ENCODE measurements around the gene ZNF605.

The ZNF605 gene

GRCh38 chr12:132872975-132873421 lies 83.1 kb downstream of the ZNF605 start:
- no peak overlapping the region for H3K27ac ChIP-seq
- DNase-seq (ENCODE audit: low spot score) = no peak
- TF ChIP-seq CTCF (conservative IDR thresholded peaks at IDR 0.05; ENCODE audit: low read depth) = no peak
- ChIA-PET CTCF (interaction anchor here (0.5 kb wide), 1 partner anchor 730 kb away, joined by 3 read pairs; no protein-coding TSS in a partner anchor), POLR2A (ENCODE audit: low non-redundant PET) (no interaction called here)

- no peak overlapping the region for H3K27ac ChIP-seq
- DNase-seq (ENCODE audit: low spot score) = no peak
- CTCF ChIA-PET = no interaction called here
- POLR2A ChIA-PET (ENCODE audit: low non-redundant PET) = no interaction called here
- no peak for TF ChIP-seq CTCF (conservative IDR thresholded peaks at IDR 0.05; ENCODE audit: low read depth)
Measured at GRCh38 chr12:132872073-132872855, 83.8 kb downstream of the ZNF605 start.

- no peak overlapping the region for H3K27ac ChIP-seq
- POLR2A ChIA-PET (ENCODE audit: low non-redundant PET) = interaction anchor here (0.7 kb wide), 1 partner anchor 31 kb away, joined by 3 read pairs; no protein-coding TSS in a partner anchor
- TF ChIP-seq CTCF (conservative IDR thresholded peaks at IDR 0.05; ENCODE audit: low read depth) = no peak
- no peak for DNase-seq (ENCODE audit: low spot score)
- CTCF ChIA-PET = no interaction called here
Measured at GRCh38 chr12:132869551-132869950, 86.6 kb downstream of the ZNF605 start.
